ENCODE results near the gene CRB3. TPM values are rescaled to one million over a fixed set of nuclear protein-coding genes. Genes with fewer than 3 reads are reported as not detected.

The CRB3 gene
- total and polyA plus RNA-seq, 2 experiments from 2014 or later: 11.8 to 44.4 TPM

DNA sequence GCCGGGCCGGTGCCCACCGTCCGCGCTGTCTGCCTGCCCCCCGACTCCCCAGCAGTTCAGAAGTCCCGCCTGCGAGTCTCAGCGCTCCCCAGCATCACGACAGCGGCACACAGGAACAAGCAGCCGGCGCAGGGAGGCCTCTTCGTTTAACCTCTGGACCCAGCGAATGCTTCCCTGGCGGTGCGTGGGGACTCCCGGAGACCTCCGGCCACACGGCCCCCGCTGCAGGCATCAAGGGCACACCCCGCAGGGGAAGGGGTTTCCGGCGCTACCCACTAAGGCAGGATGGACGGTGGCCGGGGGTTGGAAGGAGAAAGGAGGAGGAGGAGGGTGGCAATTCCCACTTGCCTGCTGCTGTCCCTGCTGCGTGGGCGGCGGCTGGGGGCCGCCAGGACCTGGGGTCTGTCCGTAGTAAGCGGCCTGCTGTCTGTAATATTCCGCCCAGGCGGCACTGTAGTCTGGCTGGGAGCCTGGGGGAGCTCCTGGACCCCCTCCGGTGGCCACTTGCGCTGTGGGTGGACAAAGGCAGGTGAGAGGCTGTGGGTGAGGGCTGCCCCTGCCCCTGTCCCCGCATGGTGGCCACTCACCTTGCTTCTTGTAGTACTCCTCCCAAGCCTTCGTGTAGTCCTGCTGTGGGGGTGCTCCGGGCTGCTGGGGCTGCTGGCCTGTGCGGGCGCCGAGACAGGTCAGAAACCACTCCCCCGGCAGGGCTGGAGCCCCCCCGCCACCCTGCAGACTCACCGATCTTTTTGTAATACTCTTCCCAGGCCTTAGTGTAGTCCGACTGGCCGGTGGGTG lies 49.1 kb upstream of the CRB3 start:
- TF ChIP-seq, protein P1, sequence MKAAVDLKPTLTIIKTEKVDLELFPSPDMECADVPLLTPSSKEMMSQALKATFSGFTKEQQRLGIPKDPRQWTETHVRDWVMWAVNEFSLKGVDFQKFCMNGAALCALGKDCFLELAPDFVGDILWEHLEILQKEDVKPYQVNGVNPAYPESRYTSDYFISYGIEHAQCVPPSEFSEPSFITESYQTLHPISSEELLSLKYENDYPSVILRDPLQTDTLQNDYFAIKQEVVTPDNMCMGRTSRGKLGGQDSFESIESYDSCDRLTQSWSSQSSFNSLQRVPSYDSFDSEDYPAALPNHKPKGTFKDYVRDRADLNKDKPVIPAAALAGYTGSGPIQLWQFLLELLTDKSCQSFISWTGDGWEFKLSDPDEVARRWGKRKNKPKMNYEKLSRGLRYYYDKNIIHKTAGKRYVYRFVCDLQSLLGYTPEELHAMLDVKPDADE (IDR thresholded peaks at IDR 0.05): no peak
- TF ChIP-seq CREB1 (CRISPR knock-in tag; IDR thresholded peaks at IDR 0.05; ENCODE audit: low read depth): no peak
- TF ChIP-seq ZNF114 (CRISPR knock-in tag; IDR thresholded peaks at IDR 0.05): no peak
- TF ChIP-seq NANOG (IDR thresholded peaks at IDR 0.05; ENCODE audit: borderline replicate concordance): no peak
- no peak for TF ChIP-seq JUNB (IDR thresholded peaks at IDR 0.05; ENCODE audit: unreplicated experiment)
- no peak for TF ChIP-seq EZH2 (IDR thresholded peaks at IDR 0.05; ENCODE audit: low read depth, unreplicated experiment)
- no peak; a peak in 1 of 4 replicates for TF ChIP-seq CTCF (conservative IDR thresholded peaks at IDR 0.05; ENCODE audit: low read depth in 2 of 2)
- TF ChIP-seq ZNF331 (CRISPR knock-in tag; IDR thresholded peaks at IDR 0.05; ENCODE audit: low read depth): no peak
- no peak for TF ChIP-seq ZNF462 (CRISPR knock-in tag; IDR thresholded peaks at IDR 0.05)
- TF ChIP-seq STAT1 (IDR thresholded peaks at IDR 0.05; ENCODE audit: unreplicated experiment): no peak
- no peak for TF ChIP-seq EZH2phosphoT487 (IDR thresholded peaks at IDR 0.05; ENCODE audit: unreplicated experiment)
- TF ChIP-seq, protein P2, sequence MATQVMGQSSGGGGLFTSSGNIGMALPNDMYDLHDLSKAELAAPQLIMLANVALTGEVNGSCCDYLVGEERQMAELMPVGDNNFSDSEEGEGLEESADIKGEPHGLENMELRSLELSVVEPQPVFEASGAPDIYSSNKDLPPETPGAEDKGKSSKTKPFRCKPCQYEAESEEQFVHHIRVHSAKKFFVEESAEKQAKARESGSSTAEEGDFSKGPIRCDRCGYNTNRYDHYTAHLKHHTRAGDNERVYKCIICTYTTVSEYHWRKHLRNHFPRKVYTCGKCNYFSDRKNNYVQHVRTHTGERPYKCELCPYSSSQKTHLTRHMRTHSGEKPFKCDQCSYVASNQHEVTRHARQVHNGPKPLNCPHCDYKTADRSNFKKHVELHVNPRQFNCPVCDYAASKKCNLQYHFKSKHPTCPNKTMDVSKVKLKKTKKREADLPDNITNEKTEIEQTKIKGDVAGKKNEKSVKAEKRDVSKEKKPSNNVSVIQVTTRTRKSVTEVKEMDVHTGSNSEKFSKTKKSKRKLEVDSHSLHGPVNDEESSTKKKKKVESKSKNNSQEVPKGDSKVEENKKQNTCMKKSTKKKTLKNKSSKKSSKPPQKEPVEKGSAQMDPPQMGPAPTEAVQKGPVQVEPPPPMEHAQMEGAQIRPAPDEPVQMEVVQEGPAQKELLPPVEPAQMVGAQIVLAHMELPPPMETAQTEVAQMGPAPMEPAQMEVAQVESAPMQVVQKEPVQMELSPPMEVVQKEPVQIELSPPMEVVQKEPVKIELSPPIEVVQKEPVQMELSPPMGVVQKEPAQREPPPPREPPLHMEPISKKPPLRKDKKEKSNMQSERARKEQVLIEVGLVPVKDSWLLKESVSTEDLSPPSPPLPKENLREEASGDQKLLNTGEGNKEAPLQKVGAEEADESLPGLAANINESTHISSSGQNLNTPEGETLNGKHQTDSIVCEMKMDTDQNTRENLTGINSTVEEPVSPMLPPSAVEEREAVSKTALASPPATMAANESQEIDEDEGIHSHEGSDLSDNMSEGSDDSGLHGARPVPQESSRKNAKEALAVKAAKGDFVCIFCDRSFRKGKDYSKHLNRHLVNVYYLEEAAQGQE (IDR thresholded peaks at IDR 0.05; ENCODE audit: unreplicated experiment): no peak
- no peak for TF ChIP-seq POLR2AphosphoS5 (IDR thresholded peaks at IDR 0.05; ENCODE audit: low read depth)
- H3K27ac ChIP-seq (ENCODE audit: low read depth): peak overlapping the region; percentile 94
- ATAC-seq (no peak), DNase-seq (ENCODE audit: low spot score) (peak; percentile 27)
- no peak overlapping the region for H2AFZ ChIP-seq
- no peak overlapping the region for H3K4me3 ChIP-seq
- H3K27me3 Mint-ChIP-seq (ENCODE audit: insufficient read depth, low read depth, poor library complexity): peaks cover 10% of the 10 kb centered on the region
- no peak overlapping the region for H3K4me2 ChIP-seq
- peaks cover 24% of the 10 kb centered on the region for H3F3A ChIP-seq (replicated peaks; ENCODE audit: low read depth)
- peaks cover 21% of the 10 kb centered on the region for H3K4me1 Mint-ChIP-seq
- peaks cover 26% of the 10 kb centered on the region for H3K36me3 ChIP-seq (ENCODE audit: insufficient read depth)
- H3K36me3 Mint-ChIP-seq (ENCODE audit: low read depth): peaks cover 69% of the 10 kb centered on the region
- H3K4me1 ChIP-seq (ENCODE audit: insufficient read depth): peaks cover 10% of the 10 kb centered on the region
- no peaks in the 10 kb centered on the region for H3K9me2 ChIP-seq (ENCODE audit: insufficient read depth)
- H3K79me2 ChIP-seq (replicated peaks; ENCODE audit: insufficient read depth): peaks cover 19% of the 10 kb centered on the region
- no peak overlapping the region for H3K4me3 Mint-ChIP-seq
- H3K9me3 Mint-ChIP-seq: no peaks in the 10 kb centered on the region; the same call in 2 of the 3 replicates
- H4K20me1 ChIP-seq (replicated peaks; ENCODE audit: insufficient read depth): peaks cover 19% of the 10 kb centered on the region; the same call in 1 of the 2 replicates
- H3K27me3 ChIP-seq (ENCODE audit: insufficient read depth): no peaks in the 10 kb centered on the region
- H3K27ac Mint-ChIP-seq: no peak overlapping the region

Data from GM23338 (cell line).